GM21515 (cell line): ENCODE results near the gene LMBR1.

Source experiments
- ATAC-seq: cut with Tn5 transposase; IDR thresholded peaks from one replicate; pipeline ENCODE4 v1.9.1; 2021; ENCODE audit not compliant: unreplicated experiment

The LMBR1 gene

GRCh38 chr7:156764016-156764669 lies 128.8 kb downstream of the LMBR1 start:
- ATAC-seq: no peak

DNA sequence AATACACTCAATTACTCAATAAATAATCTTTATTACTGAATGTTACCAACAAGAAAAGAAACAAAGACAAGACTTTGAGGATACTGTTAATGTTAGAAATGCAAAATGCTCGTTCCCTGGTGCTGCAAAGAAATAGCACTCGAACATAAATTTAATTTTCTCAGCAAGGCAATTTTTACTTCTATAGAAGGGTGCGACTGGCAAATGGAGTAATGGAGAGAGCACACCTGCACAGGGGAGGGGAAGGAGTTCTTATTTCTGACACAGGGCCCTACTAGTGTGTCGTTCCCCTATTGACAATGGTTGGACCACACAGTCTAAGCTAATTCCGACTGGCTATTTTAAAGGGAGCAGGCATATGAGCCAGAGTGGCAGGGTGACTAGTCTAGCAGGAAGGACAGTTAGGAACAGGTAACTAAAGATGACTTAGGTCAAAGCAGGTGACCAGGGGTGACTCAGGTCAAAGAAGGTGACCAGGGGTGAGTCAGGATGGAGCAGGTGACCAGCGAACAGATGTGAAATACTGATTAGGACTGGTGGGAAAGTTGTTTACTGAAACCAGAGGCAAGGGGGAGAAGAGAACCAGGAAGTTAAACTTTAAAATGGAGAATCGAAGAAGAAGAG lies 133.3 kb downstream of the LMBR1 start:
- ATAC-seq: no peak

GRCh38 chr7:156759143-156759542 lies 133.8 kb downstream of the LMBR1 start:
- no peak for ATAC-seq

DNA sequence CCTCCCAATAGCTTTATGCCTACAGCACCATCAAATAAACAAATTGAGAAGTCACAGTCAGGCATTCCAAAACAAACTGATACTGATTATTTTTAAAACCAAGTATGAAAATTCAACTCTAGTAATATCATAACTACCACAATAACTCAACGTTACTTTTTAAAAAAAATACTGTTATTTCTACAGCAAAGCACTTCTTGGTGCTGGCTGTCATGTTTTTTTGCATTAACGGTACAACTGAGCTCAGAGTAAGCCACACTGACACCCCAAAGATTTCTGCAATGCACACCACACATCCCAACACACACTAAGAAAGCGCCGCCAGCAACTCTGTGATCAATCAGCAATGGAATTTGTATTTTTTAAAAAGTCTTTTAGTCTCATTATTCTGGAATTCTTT lies 138.8 kb downstream of the LMBR1 start:
- ATAC-seq: no peak

DNA sequence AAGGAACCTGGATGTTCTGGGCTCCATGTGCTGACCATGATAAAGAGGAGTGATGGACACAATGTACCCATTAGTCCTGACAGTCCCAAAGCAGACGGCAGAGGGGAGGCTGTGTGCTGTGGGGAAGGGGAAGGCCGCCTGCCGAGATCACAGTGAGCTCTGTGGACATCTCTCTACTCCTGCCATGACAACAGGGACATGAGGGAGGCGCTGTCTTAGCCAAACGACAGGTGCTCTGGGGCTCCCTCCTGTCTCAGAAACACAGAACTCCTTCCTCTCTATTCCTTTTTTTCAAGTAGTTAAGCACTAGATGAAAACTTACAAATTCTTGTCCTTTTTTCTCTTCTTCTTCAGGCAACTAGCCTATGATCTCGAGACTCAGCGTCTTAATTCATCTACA lies 139.4 kb downstream of the LMBR1 start:
- ATAC-seq: peak; percentile 50

GRCh38 chr7:156753229-156753560 lies 139.8 kb downstream of the LMBR1 start:
- ATAC-seq: no peak

DNA sequence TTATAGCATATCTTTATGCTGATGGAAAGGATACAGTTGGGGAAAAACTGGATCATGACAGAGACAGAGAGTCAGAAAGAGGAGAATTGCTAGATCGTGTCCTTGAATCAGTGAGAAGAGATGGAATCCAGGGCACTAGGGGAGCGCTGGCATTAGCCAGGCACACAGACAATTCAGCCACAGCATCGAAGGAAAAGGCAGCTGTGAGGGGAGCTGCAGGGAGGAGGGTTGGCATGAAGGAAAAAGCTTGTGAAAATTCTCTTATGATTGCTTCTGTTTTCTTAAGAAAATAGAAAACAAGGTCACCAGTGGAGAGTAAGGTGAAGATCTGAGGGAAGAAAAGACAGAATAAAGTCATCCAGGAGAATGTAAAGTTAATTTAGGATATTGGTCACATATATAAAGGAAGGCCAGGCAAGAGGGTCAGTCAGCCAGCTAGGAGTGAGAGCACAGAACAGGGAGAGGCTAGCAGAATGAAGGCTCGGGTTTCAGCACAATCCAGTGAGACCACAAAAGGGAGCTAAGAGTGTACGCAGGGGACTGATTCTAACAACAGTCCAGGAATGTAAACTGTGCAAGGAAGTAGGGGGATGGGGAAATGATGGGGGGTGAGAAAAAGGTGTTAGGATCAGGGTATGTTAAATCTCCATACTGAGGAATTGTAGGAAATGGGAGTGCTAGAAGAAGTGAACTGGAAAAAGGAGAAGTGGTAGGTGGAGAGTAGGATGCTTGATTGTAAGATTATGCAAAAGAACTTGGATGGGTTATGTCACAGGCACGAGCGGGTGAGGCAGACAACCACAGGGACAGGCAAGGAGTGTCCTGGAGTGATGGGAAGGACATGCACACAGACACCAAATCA lies 140.4 kb downstream of the LMBR1 start:
- no peak for ATAC-seq

- peak; percentile 38 for ATAC-seq
These were observed 141.7 kb downstream of the LMBR1 start for GRCh38 chr7:156751319-156751718.

- ATAC-seq: no peak
These were observed 145.3 kb downstream of the LMBR1 start for GRCh38 chr7:156747718-156748117.

- no peak for ATAC-seq
These were observed 146.1 kb downstream of the LMBR1 start for GRCh38 chr7:156746891-156747290.

- no peak for ATAC-seq
These were observed 153.4 kb downstream of the LMBR1 start for GRCh38 chr7:156739596-156739995.

DNA sequence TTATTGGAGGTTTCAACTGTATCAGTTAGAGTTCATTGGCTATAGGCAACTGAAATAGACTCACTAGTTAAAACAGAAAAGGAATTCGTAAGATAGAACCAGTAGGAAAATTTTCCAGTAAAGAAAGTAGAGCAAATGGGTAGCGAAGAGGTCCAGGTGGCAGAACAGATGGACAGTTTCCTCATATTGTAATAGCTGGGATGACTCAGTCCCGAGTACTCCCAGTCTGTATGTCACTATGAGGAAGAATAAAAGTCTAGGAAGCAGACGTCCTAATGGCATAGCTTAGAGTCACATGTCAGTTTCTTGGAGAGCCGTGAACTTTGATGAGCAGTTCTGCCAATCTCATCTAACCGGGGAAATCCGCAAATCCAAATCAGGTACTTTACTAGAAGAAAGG lies 157.1 kb downstream of the LMBR1 start:
- ATAC-seq: no peak

GRCh38 chr7:156733638-156734037 lies 159.3 kb downstream of the LMBR1 start:
- no peak for ATAC-seq

DNA sequence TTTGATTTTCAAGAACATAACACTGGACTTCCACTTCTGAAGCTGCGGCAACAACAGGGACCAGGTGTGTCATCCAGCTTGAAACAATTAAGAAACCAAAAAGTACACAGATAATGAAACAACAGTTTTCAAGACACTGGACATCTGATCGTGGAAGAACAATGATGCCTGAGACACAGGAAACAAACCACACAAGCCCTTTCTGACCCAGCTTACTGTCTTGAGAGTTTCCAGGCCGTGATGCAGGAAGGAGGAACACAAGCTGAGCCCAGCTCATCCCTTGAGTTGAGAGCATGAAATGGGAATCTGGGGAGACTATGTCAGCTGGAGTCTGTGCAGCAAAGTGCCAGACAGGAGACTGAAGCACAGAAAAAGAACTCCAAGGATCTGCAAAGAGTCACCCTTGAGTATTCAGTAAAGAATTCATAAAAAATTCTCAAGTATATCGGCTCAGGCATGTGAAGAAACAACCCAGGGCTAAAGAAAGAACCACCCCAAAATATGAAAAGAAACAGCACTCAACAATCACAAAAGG lies 160.8 kb downstream of the LMBR1 start:
- ATAC-seq: no peak

- no peak for ATAC-seq
These were observed 161.3 kb downstream of the LMBR1 start for GRCh38 chr7:156731651-156732050.

DNA sequence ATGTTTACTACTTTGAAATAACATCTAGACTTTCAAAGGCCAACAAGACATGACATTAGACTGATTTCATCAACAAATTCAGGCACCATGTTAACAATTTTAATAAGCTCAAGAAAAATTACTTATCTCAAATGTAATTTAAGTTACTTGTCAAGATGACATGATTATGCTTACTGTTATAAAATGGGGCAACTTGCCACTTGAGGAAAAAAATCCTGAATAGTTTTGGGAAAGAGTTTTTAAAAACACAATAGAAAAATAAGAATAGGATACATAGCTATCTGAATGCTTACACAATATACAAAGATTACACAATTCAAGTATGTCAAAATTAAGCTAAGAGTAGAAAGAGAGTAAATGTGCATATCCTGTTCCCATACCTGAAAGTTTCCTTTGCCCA lies 167.0 kb downstream of the LMBR1 start:
- ATAC-seq: no peak

- no peak for ATAC-seq
These were observed 167.9 kb downstream of the LMBR1 start for GRCh38 chr7:156725073-156725472.

- no peak for ATAC-seq
These were observed 170.7 kb downstream of the LMBR1 start for GRCh38 chr7:156722043-156722826.

DNA sequence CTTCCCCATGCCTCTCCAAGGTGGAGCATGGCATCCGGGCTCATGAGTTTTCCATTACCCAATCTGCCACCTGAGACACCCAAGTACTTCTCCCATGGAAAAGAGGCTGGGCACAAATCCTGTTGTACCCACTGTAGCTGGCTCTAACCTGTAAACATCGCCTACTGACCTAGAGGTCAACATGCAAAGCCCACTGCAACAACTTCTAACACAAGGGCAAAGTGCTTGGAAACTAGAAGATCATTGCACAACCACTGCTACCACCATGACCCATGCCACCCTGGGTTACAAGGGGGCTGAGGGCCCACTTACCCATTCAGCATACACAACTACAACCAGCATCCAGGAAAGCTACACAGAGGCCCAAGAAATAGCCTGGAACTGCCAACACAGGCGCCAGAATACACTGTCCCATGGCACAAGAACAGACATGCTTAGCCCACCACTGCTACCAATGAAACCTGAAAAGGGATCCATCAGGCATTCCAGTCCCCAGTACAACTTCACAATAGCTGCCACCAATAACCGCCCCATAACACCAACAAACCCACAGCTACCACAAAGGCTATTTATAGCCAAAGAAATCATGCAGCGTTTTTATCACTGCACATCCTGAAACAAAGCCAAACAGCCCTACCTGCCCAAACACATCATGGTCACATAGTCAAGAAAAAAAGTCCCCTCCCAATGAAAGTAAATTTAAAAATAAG lies 189.1 kb downstream of the LMBR1 start:
- ATAC-seq: no peak

DNA sequence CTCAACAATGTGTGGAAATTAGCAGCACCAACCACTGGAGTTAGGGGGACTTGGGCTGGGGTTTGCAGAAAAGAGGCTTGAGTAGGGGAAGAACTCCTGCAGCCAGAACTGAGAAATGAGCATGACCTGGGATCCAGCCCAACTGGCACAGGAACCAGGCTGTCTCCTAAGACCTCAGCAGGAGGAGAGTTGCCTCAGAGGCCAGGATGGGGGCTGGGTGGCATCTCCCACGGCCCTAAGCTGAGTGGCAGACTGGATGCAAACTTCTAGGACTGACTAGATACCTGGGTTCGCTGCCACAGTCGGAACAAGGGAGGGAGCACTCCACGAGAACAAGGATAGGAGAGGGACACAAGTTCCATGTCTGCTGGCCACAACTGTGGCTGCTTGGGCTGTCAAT lies 189.8 kb downstream of the LMBR1 start:
- no peak for ATAC-seq

GRCh38 chr7:156702399-156702798 lies 190.6 kb downstream of the LMBR1 start:
- no peak for ATAC-seq
